Vagina (tissue), 2 donors: Measurements from ENCODE around the gene HYAL1. TPM values are rescaled to one million over a fixed set of nuclear protein-coding genes. Genes with fewer than 3 reads are reported as not detected.

Experiments
- DNase-seq, 2 donors: peaks; one replicate each; pipeline ENCODE4 v3.0.0-alpha.2; 2017; ENCODE audit errors: extremely low spot score in 2 of 2
- H3K27ac ChIP-seq: fragments of 200-600 bp; sonication (generic); one replicate; pipeline ENCODE4 v1.5.1; 2019
- H3K27me3 ChIP-seq: fragments of 200-600 bp; sonication (generic); one replicate; pipeline ENCODE4 v1.5.1; 2019
- H3K36me3 ChIP-seq, 2 donors: fragments of 200-600 bp; sonication (generic); one replicate each; pipeline ENCODE4 v1.5.1; 2017 to 2019
- H3K4me1 ChIP-seq: fragments of 200-600 bp; sonication (generic); one replicate; pipeline ENCODE4 v1.5.1; 2019
- H3K4me3 ChIP-seq, 2 donors: fragments of 200-600 bp; sonication (generic); 1 replicate in 1 of 2; 2 replicates in 1 of 2; pipeline ENCODE4 v1.5.1; 2016 to 2019
- H3K9me3 ChIP-seq: fragments of 200-600 bp; sonication (generic); one replicate; pipeline ENCODE4 v1.5.1; 2019
- CTCF ChIP-seq, 3 experiments: fragments of 450-650 bp in 2 of 3; fragments of 200-600 bp in 1 of 3; sonication (generic) in 1 of 3; IDR thresholded peaks; one replicate each; pipeline ENCODE4 v1.5.1; 2017 to 2019; ENCODE audit warnings: antibody characterized with exemption in 3 of 3, mild to moderate bottlenecking in 2 of 3, moderate library complexity in 2 of 3
- POLR2A ChIP-seq, 2 donors: fragments of 450-650 bp; IDR thresholded peaks; one replicate each; pipeline ENCODE4 v1.6.1; 2017; ENCODE audit warnings: antibody characterized with exemption in 2 of 2, mild to moderate bottlenecking in 2 of 2, moderate library complexity in 2 of 2
- POLR2AphosphoS5 ChIP-seq, 2 donors: sonication (generic); formaldehyde crosslinking; IDR thresholded peaks; one replicate each; pipeline ENCODE4 v1.9.0; 2017; ENCODE audit warnings: antibody characterized with exemption in 2 of 2, mild to moderate bottlenecking in 2 of 2, low read depth in 1 of 2; ENCODE audit not compliant: insufficient read depth in 1 of 2
- intact Hi-C: fragments of 100-400 bp; cut with DNase I; formaldehyde crosslinking; loops from one replicate; pipeline ENCODE4 v1.15.1; 2023
- total RNA-seq: library from RNA; depleted of rRNA; stranded (reverse); fragments of >200 nt; gene quantifications from one replicate; pipeline ENCODE4 v1.2.3, GENCODE V29; 2016

HYAL1 gene
- total RNA-seq, 1 donor from 2014 or later, result 17.7 TPM

GRCh38 chr3:50292159-50293078 is 11.0 kb downstream of the HYAL1 start, which contains the start of gene IFRD2:
Gene IFRD2, minus strand, starts transcription at chr3:50292429. Its CDS starts 155 bp downstream, at chr3:50292274.
- TF ChIP-seq CTCF (IDR thresholded peaks at IDR 0.05) (peak in 1 of 3 experiments; percentile 14), POLR2A (IDR thresholded peaks at IDR 0.05) (peak in 1 of 2 donors; percentile 41), POLR2AphosphoS5 (IDR thresholded peaks at IDR 0.05; ENCODE audit: insufficient read depth in 1 of 2, low read depth in 1 of 2) (peak; percentile 83 to 99)
- Histone ChIP-seq H3K4me1 (peaks cover 29% of the 10 kb centered on the region), H3K36me3 (peaks cover 0 to 34% of the 10 kb centered on the region in 2 donors), H3K9me3 (no peaks in the 10 kb centered on the region), H3K27ac (peak within 1 kb of the TSS; percentile 68), H3K27me3 (no peaks in the 10 kb centered on the region), H3K4me3 (peak within 1 kb of the TSS; percentile 77 to 84)
- peak in 1 of 2 donors; percentile 98 for DNase-seq
- intact Hi-C loops, result no loop called here

- DNase-seq, result no peak
- Histone ChIP-seq H3K4me1 (peaks cover 27% of the 10 kb centered on the region), H3K36me3 (peaks cover 0 to 41% of the 10 kb centered on the region in 2 donors), H3K27me3 (no peaks in the 10 kb centered on the region), H3K9me3 (no peaks in the 10 kb centered on the region), H3K27ac (no peak overlapping the region), H3K4me3 (no peak overlapping the region)
- intact Hi-C loops, result no loop called here
- TF ChIP-seq POLR2A (IDR thresholded peaks at IDR 0.05) (no peak), CTCF (IDR thresholded peaks at IDR 0.05) (no peak), POLR2AphosphoS5 (IDR thresholded peaks at IDR 0.05; ENCODE audit: insufficient read depth in 1 of 2, low read depth in 1 of 2) (no peak)
Observed at GRCh38 chr3:50290161-50290641, 13.2 kb downstream of the HYAL1 start.

- Histone ChIP-seq H3K27me3 (no peaks in the 10 kb centered on the region), H3K4me1 (peaks cover 27% of the 10 kb centered on the region), H3K9me3 (no peaks in the 10 kb centered on the region), H3K36me3 (peaks cover 0 to 41% of the 10 kb centered on the region in 2 donors), H3K27ac (no peak overlapping the region), H3K4me3 (no peak overlapping the region)
- DNase-seq, result no peak
- TF ChIP-seq POLR2AphosphoS5 (IDR thresholded peaks at IDR 0.05; ENCODE audit: insufficient read depth in 1 of 2, low read depth in 1 of 2) (no peak), POLR2A (IDR thresholded peaks at IDR 0.05) (no peak), CTCF (IDR thresholded peaks at IDR 0.05) (no peak)
- intact Hi-C loops, result no loop called here
Observed at GRCh38 chr3:50289130-50289529, 14.2 kb downstream of the HYAL1 start.

GRCh38 chr3:50288387-50289007 is 14.9 kb downstream of the HYAL1 start:
- Histone ChIP-seq H3K27ac (no peak overlapping the region), H3K4me3 (no peak overlapping the region), H3K4me1 (peaks cover 27% of the 10 kb centered on the region), H3K9me3 (no peaks in the 10 kb centered on the region), H3K27me3 (no peaks in the 10 kb centered on the region), H3K36me3 (peaks cover 0 to 41% of the 10 kb centered on the region in 2 donors)
- intact Hi-C loops, result no loop called here
- no peak for TF ChIP-seq POLR2A (IDR thresholded peaks at IDR 0.05)
- TF ChIP-seq CTCF (IDR thresholded peaks at IDR 0.05), result no peak
- TF ChIP-seq POLR2AphosphoS5 (IDR thresholded peaks at IDR 0.05; ENCODE audit: insufficient read depth in 1 of 2, low read depth in 1 of 2), result no peak
- DNase-seq, result no peak
